SU-DHL-6 (cell line): Measurements from ENCODE around the gene MORF4L2.

ENCODE experiments used
- EZH2phosphoT487 ChIP-seq: fragments of 200-600 bp; sonication (generic), shearing (Covaris generic); conservative IDR thresholded peaks from 2 replicates; pipeline ENCODE4 v1.6.1; 2018; ENCODE audit warnings: mild to moderate bottlenecking, antibody characterized with exemption, low read length, moderate library complexity, mixed read lengths
- TF ChIP-seq, protein P1 (sequence below): fragments of 200-600 bp; sonication (generic); IDR thresholded peaks from one replicate; pipeline ENCODE4 v1.5.1; 2017; ENCODE audit warnings: antibody characterized with exemption, mild to moderate bottlenecking, low read length, moderate library complexity; ENCODE audit not compliant: insufficient read depth, poor library complexity, severe bottlenecking

DNA sequence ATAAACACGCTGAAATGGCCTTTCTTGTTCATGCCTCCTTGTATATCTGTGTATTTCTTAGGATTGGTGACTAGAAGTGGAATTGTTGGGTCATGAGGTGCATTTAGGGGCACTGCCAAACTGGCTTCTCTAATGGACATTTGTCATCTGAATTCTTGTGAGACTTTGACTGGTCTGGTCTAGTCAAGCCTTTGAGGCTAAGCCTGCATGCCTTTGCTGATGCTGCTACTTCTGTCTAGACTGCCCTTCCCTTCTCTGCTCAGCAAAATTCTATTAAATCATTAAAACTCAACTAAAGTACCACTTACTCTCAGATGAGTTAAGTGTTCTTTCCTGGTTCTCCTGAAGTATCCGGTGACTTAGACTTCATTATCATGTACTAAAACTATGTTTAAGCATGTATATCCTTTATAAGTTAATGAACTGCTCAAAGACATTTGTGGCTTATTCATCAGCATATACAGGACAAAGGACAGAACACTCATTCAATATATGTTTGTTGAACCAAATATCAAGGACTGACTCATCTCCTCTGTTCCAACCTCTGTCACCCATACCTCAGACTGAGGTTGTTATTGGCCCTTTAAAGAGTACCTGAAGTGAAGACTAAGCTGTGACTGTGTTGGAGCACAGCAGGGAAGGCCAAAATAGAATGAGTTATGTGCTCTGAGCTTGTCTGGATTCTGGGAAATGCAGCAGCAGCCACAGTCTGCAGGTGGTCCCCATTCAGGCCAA lies 48.7 kb downstream of the MORF4L2 start:
- TF ChIP-seq, protein P1, sequence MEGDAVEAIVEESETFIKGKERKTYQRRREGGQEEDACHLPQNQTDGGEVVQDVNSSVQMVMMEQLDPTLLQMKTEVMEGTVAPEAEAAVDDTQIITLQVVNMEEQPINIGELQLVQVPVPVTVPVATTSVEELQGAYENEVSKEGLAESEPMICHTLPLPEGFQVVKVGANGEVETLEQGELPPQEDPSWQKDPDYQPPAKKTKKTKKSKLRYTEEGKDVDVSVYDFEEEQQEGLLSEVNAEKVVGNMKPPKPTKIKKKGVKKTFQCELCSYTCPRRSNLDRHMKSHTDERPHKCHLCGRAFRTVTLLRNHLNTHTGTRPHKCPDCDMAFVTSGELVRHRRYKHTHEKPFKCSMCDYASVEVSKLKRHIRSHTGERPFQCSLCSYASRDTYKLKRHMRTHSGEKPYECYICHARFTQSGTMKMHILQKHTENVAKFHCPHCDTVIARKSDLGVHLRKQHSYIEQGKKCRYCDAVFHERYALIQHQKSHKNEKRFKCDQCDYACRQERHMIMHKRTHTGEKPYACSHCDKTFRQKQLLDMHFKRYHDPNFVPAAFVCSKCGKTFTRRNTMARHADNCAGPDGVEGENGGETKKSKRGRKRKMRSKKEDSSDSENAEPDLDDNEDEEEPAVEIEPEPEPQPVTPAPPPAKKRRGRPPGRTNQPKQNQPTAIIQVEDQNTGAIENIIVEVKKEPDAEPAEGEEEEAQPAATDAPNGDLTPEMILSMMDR: no peak
- no peak for TF ChIP-seq EZH2phosphoT487
